Measurements from ENCODE around the gene POLE2. TPM values are rescaled to one million over a fixed set of nuclear protein-coding genes. Genes with fewer than 3 reads are reported as not detected.

Gene POLE2
- total RNA-seq, 4 donors from 2014 or later, result 0.79 to 0.94 (median 0.93) TPM; not detected in 1

DNA sequence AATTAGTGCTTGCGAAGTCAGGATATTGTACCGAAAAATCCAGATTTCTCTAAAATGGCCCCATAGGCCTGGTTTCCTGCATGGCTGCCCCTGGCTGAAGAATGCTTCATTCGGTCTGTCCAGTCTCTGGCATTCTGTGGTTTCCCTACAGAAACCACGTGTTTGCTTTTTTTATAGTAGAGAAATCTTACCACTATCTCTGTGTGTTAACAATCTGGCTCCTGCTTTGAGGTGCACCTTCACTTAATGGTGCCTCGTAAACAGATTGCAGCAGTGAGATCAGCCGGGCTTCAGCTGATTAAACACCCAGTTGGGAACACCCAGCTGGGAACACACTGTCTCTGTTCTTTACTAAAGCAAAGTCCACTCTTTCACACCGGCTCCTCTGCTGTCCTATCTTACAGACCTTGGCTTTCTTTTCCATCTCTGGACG, 46.3 kb downstream of the POLE2 start:
- 65 to 80% methylated on average over 6 to 8 of the region's 8 CpGs for WGBS, 2 donors (ENCODE audit: low coverage in 1 of 2)
- H3K27ac ChIP-seq, result peak overlapping the region in 1 of 4 donors; percentile 3

GRCh38 chr14:49640540-49641417, 47.2 kb downstream of the POLE2 start:
- 94 to 100% methylated on average over 3 to 7 of the region's 7 CpGs for WGBS, 2 donors (ENCODE audit: low coverage in 1 of 2)
- no peak overlapping the region for H3K4me3 ChIP-seq
- no peaks in the 10 kb centered on the region for H3K27me3 ChIP-seq
- H3K36me3 ChIP-seq, result peaks cover 0 to 8% of the 10 kb centered on the region in 2 donors
- peaks cover 0 to 29% (median 0%) of the 10 kb centered on the region in 3 donors for H3K4me1 ChIP-seq
- no peaks in the 10 kb centered on the region for H3K9me3 ChIP-seq
- peak overlapping the region in 1 of 4 donors; percentile 3 for H3K27ac ChIP-seq
- TF ChIP-seq EP300 (IDR thresholded peaks at IDR 0.05) (no peak), CTCF (IDR thresholded peaks at IDR 0.05) (no peak), POLR2A (IDR thresholded peaks at IDR 0.05) (no peak), POLR2AphosphoS5 (IDR thresholded peaks at IDR 0.05) (no peak)
- no peak for ATAC-seq

More for the DNA sequence above, 46.3 kb downstream of the POLE2 start:
- Histone ChIP-seq H3K27me3 (no peaks in the 10 kb centered on the region), H3K4me1 (peaks cover 0 to 20% (median 0%) of the 10 kb centered on the region in 3 donors), H3K36me3 (peaks cover 0 to 6% of the 10 kb centered on the region in 2 donors), H3K9me3 (no peaks in the 10 kb centered on the region), H3K4me3 (no peak overlapping the region)
- no peak for ATAC-seq
- no peak for TF ChIP-seq POLR2A (IDR thresholded peaks at IDR 0.05)
- TF ChIP-seq POLR2AphosphoS5 (IDR thresholded peaks at IDR 0.05), result no peak
- no peak for TF ChIP-seq CTCF (IDR thresholded peaks at IDR 0.05)
- no peak for TF ChIP-seq EP300 (IDR thresholded peaks at IDR 0.05)

GRCh38 chr14:49637534-49638078, 50.4 kb downstream of the POLE2 start:
- Histone ChIP-seq H3K4me3 (no peak overlapping the region), H3K27me3 (no peaks in the 10 kb centered on the region), H3K27ac (no peak overlapping the region), H3K4me1 (peaks cover 0 to 36% (median 0%) of the 10 kb centered on the region in 3 donors), H3K36me3 (peaks cover 0 to 8% of the 10 kb centered on the region in 2 donors), H3K9me3 (no peaks in the 10 kb centered on the region)
- 75 to 80% methylated on average over 3 of the region's 3 CpGs for WGBS, 2 donors (ENCODE audit: low coverage in 1 of 2)
- no peak for ATAC-seq
- TF ChIP-seq CTCF (IDR thresholded peaks at IDR 0.05) (no peak), POLR2AphosphoS5 (IDR thresholded peaks at IDR 0.05) (no peak), POLR2A (IDR thresholded peaks at IDR 0.05) (no peak), EP300 (IDR thresholded peaks at IDR 0.05) (no peak)

GRCh38 chr14:49636866-49637265, 51.1 kb downstream of the POLE2 start:
- H3K4me3 ChIP-seq, result no peak overlapping the region
- H3K27me3 ChIP-seq, result no peaks in the 10 kb centered on the region
- peaks cover 0 to 8% of the 10 kb centered on the region in 2 donors for H3K36me3 ChIP-seq
- TF ChIP-seq POLR2AphosphoS5 (IDR thresholded peaks at IDR 0.05) (no peak), EP300 (IDR thresholded peaks at IDR 0.05) (no peak), CTCF (IDR thresholded peaks at IDR 0.05) (no peak), POLR2A (IDR thresholded peaks at IDR 0.05) (no peak)
- no peak overlapping the region for H3K27ac ChIP-seq
- H3K4me1 ChIP-seq, result peaks cover 0 to 36% (median 0%) of the 10 kb centered on the region in 3 donors
- no peaks in the 10 kb centered on the region for H3K9me3 ChIP-seq
- 73 to 92% methylated on average over 1 of the region's 1 CpG for WGBS, 2 donors (ENCODE audit: low coverage in 1 of 2)
- no peak for ATAC-seq
